Naive thymus-derived CD4-positive, alpha-beta T cell (primary cell): ENCODE measurements around the gene CLEC12A. TPM values are rescaled to one million over a fixed set of nuclear protein-coding genes. Genes with fewer than 3 reads are reported as not detected.

Experiments used
- ATAC-seq: fragments of 150-1000 bp; cut with Tn5 transposase; 2 replicates; pipeline ENCODE4 v1.10.0; 2021; ENCODE audit warnings: mild to moderate bottlenecking, moderate library complexity
- CTCF ChIA-PET: fragments of 350-600 bp; sonication (Branson Sonifier 250); formaldehyde crosslinking; loops from one replicate; lab custom pipeline; 2021; ENCODE audit warnings: antibody characterized with exemption; lab: Charles Lee
- POLR2A ChIA-PET: fragments of 350-600 bp; sonication (Branson Sonifier 250); formaldehyde crosslinking; loops from one replicate; lab custom pipeline; 2021; ENCODE audit warnings: antibody characterized with exemption, inconsistent platforms; lab: Charles Lee
- DNase-seq, 9 donors: peaks; one replicate each; pipeline versions ENCODE4 v3.0.0 to v3.0.0-alpha.2; 2020 to 2022; ENCODE audit warnings: mixed read lengths in 1 of 9
- H3K27ac ChIP-seq: one replicate; pipeline ENCODE4 v1.7.0; 2013; ENCODE audit warnings: mild to moderate bottlenecking, low read depth, low read length, moderate library complexity
- H3K27me3 ChIP-seq, 2 donors: one replicate each; pipeline ENCODE4 v1.7.0; 2013; ENCODE audit warnings: low read length in 2 of 2, mild to moderate bottlenecking in 2 of 2, moderate library complexity in 2 of 2; ENCODE audit not compliant: control insufficient read depth in 2 of 2, insufficient read depth in 2 of 2
- H3K36me3 ChIP-seq, 3 experiments: 1 replicate in 2 of 3; 2 replicates in 1 of 3; pipeline ENCODE4 v1.7.0; 2013; ENCODE audit warnings: low read length in 3 of 3, mild to moderate bottlenecking in 3 of 3, moderate library complexity in 1 of 3; ENCODE audit not compliant: insufficient read depth in 3 of 3, control insufficient read depth in 2 of 3
- H3K4me1 ChIP-seq, 2 donors: one replicate each; pipeline ENCODE4 v1.7.0; 2013; ENCODE audit warnings: low read length in 2 of 2, mild to moderate bottlenecking in 2 of 2, moderate library complexity in 1 of 2; ENCODE audit not compliant: control insufficient read depth in 2 of 2, insufficient read depth in 2 of 2
- H3K4me3 ChIP-seq: 2 replicates; pipeline ENCODE4 v1.7.0; 2013; ENCODE audit warnings: mild to moderate bottlenecking, low read length
- H3K9me3 ChIP-seq, 3 experiments: 1 replicate in 2 of 3; 2 replicates in 1 of 3; pipeline ENCODE4 v1.7.0; 2013; ENCODE audit warnings: low read length in 3 of 3; ENCODE audit not compliant: control insufficient read depth in 2 of 3
- H3K27ac Mint-ChIP-seq, 9 donors: one replicate each; pipeline ENCODE4 v1.8.0; 2020 to 2022; ENCODE audit warnings: mixed read lengths in 9 of 9, mild to moderate bottlenecking in 8 of 9, moderate library complexity in 5 of 9, inconsistent platforms in 2 of 9
- H3K27me3 Mint-ChIP-seq, 5 donors: one replicate each; pipeline ENCODE4 v1.8.0; 2021 to 2022; ENCODE audit warnings: mixed read lengths in 5 of 5, mild to moderate bottlenecking in 1 of 5
- H3K36me3 Mint-ChIP-seq, 5 donors: one replicate each; pipeline ENCODE4 v1.8.0; 2020 to 2022; ENCODE audit warnings: mixed read lengths in 5 of 5, mild to moderate bottlenecking in 3 of 5, inconsistent platforms in 1 of 5
- H3K4me1 Mint-ChIP-seq, 7 donors: one replicate each; pipeline ENCODE4 v1.8.0; 2020 to 2022; ENCODE audit warnings: mixed read lengths in 7 of 7, mild to moderate bottlenecking in 3 of 7, inconsistent platforms in 1 of 7
- H3K4me3 Mint-ChIP-seq, 10 donors: one replicate each; pipeline ENCODE4 v1.8.0; 2020 to 2022; ENCODE audit warnings: mild to moderate bottlenecking in 10 of 10, mixed read lengths in 10 of 10, moderate library complexity in 6 of 10, inconsistent platforms in 2 of 10
- H3K9me3 Mint-ChIP-seq, 11 donors: one replicate each; pipeline ENCODE4 v1.8.0; 2020 to 2022; ENCODE audit warnings: mixed read lengths in 11 of 11, mild to moderate bottlenecking in 4 of 11, inconsistent platforms in 1 of 11, moderate library complexity in 1 of 11
- intact Hi-C, 2 donors: fragments of 100-400 bp; cut with micrococcal nuclease; formaldehyde crosslinking; loops; one replicate each; pipeline ENCODE4 v1.15.1; 2023
- polyA plus RNA-seq, 2 donors: library from polyadenylated mRNA; unstranded; fragments of 300-500 nt; fragmentation: Illumina TruSeq; gene quantifications; one replicate each; pipeline ENCODE4 v1.2.3, GENCODE V29; 2021
- total RNA-seq, 6 experiments: library from RNA in 5 of 6; stranded (reverse) in 5 of 6; gene quantifications; 1 replicate in 5 of 6; 2 replicates in 1 of 6; pipeline ENCODE4 v1.2.3 and lab custom pipeline; 2021 to 2026

CLEC12A gene
- total and polyA plus RNA-seq, 7 experiments from 2014 or later = 0.31 to 47.8 (median 3.7) TPM; not detected in 3

- no peaks in the 10 kb centered on the region for H3K36me3 ChIP-seq
- H3K9me3 ChIP-seq = no peaks in the 10 kb centered on the region
- H3K4me3 ChIP-seq = no peak within 1 kb of the TSS
- ATAC-seq (no peak), DNase-seq (no peak)
- no peak within 1 kb of the TSS for H3K27ac Mint-ChIP-seq
- intact Hi-C loops = no loop called here
- H3K4me1 ChIP-seq = no peaks in the 10 kb centered on the region
- no peaks in the 10 kb centered on the region for H3K9me3 Mint-ChIP-seq
- peaks cover 0 to 37% (median 0%) of the 10 kb centered on the region in 5 donors for H3K27me3 Mint-ChIP-seq
- H3K27ac ChIP-seq = no peak within 1 kb of the TSS
- POLR2A ChIA-PET = interaction anchor here (0.9 kb wide), 1 partner anchor 119 kb away, joined by 4 read pairs; no protein-coding TSS in a partner anchor
- H3K4me1 Mint-ChIP-seq = peaks cover 0 to 5% (median 0%) of the 10 kb centered on the region in 7 donors
- peaks cover 0 to 4% (median 0%) of the 10 kb centered on the region in 5 donors for H3K36me3 Mint-ChIP-seq
- no peak within 1 kb of the TSS for H3K4me3 Mint-ChIP-seq
- no peaks in the 10 kb centered on the region for H3K27me3 ChIP-seq
- CTCF ChIA-PET = interaction anchor here (0.7 to 1.5 kb wide), 5 partner anchors 8 to 183 kb away, joined by 3 to 6 read pairs (median 3); no protein-coding TSS in a partner anchor
Observed at GRCh38 chr12:9932270-9932669, 38.9 kb upstream of the CLEC12A start, which contains the start of gene CLEC2A. Gene CLEC2A (minus strand): TSS chr12:9932370. CDS start chr12:9932329, 41 bp downstream.

GRCh38 chr12:9933958-9934357 lies 37.3 kb upstream of the CLEC12A start:
- POLR2A ChIA-PET = no interaction called here
- Mint-ChIP-seq H3K9me3 (no peaks in the 10 kb centered on the region), H3K4me1 (no peaks in the 10 kb centered on the region), H3K36me3 (peaks cover 0 to 4% (median 0%) of the 10 kb centered on the region in 5 donors), H3K4me3 (no peak overlapping the region), H3K27ac (no peak overlapping the region), H3K27me3 (peaks cover 0 to 27% (median 0%) of the 10 kb centered on the region in 5 donors)
- Histone ChIP-seq H3K4me3 (no peak overlapping the region), H3K9me3 (no peaks in the 10 kb centered on the region), H3K4me1 (no peaks in the 10 kb centered on the region), H3K27ac (no peak overlapping the region), H3K36me3 (no peaks in the 10 kb centered on the region), H3K27me3 (no peaks in the 10 kb centered on the region)
- DNase-seq (no peak), ATAC-seq (no peak)
- CTCF ChIA-PET = interaction anchor here (0.6 to 2.9 kb wide), 4 partner anchors 15 to 183 kb away, joined by 3 to 10 read pairs (median 4); no protein-coding TSS in a partner anchor
- intact Hi-C loops = no loop called here

GRCh38 chr12:9935026-9935425 lies 36.2 kb upstream of the CLEC12A start:
- H3K4me1 Mint-ChIP-seq = no peaks in the 10 kb centered on the region
- no peak overlapping the region for H3K27ac Mint-ChIP-seq
- ATAC-seq = no peak
- Histone ChIP-seq H3K4me3 (no peak overlapping the region), H3K4me1 (no peaks in the 10 kb centered on the region), H3K9me3 (no peaks in the 10 kb centered on the region), H3K36me3 (no peaks in the 10 kb centered on the region), H3K27ac (no peak overlapping the region), H3K27me3 (no peaks in the 10 kb centered on the region)
- H3K27me3 Mint-ChIP-seq = peaks cover 0 to 30% (median 0%) of the 10 kb centered on the region in 5 donors
- no peak overlapping the region for H3K4me3 Mint-ChIP-seq
- DNase-seq = no peak
- POLR2A ChIA-PET = no interaction called here
- CTCF ChIA-PET = interaction anchor here (1.3 to 2.9 kb wide), 2 partner anchors 121 to 184 kb away, joined by 3 to 10 read pairs; no protein-coding TSS in a partner anchor
- no peaks in the 10 kb centered on the region for H3K9me3 Mint-ChIP-seq
- intact Hi-C loops = no loop called here
- peaks cover 0 to 4% (median 0%) of the 10 kb centered on the region in 5 donors for H3K36me3 Mint-ChIP-seq

GRCh38 chr12:9936591-9936990 lies 34.6 kb upstream of the CLEC12A start:
- Histone ChIP-seq H3K27me3 (no peaks in the 10 kb centered on the region), H3K27ac (no peak overlapping the region), H3K4me3 (no peak overlapping the region), H3K4me1 (no peaks in the 10 kb centered on the region), H3K9me3 (no peaks in the 10 kb centered on the region), H3K36me3 (no peaks in the 10 kb centered on the region)
- intact Hi-C loops = no loop called here
- H3K4me1 Mint-ChIP-seq = peaks cover 0 to 9% (median 4%) of the 10 kb centered on the region in 7 donors
- H3K9me3 Mint-ChIP-seq = no peaks in the 10 kb centered on the region
- H3K27ac Mint-ChIP-seq = no peak overlapping the region
- H3K4me3 Mint-ChIP-seq = no peak overlapping the region
- ATAC-seq = no peak
- DNase-seq = no peak
- POLR2A ChIA-PET = no interaction called here
- CTCF ChIA-PET = interaction anchor here (0.9 to 2.9 kb wide), 2 partner anchors 186 to 203 kb away, joined by 3 to 10 read pairs; no protein-coding TSS in a partner anchor
- peaks cover 0 to 4% (median 0%) of the 10 kb centered on the region in 5 donors for H3K36me3 Mint-ChIP-seq
- peaks cover 0 to 33% (median 0%) of the 10 kb centered on the region in 5 donors for H3K27me3 Mint-ChIP-seq

GRCh38 chr12:9940375-9940774 lies 30.8 kb upstream of the CLEC12A start:
- Histone ChIP-seq H3K27me3 (no peaks in the 10 kb centered on the region), H3K36me3 (no peaks in the 10 kb centered on the region), H3K4me1 (no peaks in the 10 kb centered on the region), H3K27ac (no peak overlapping the region), H3K4me3 (no peak overlapping the region), H3K9me3 (no peaks in the 10 kb centered on the region)
- no peak for ATAC-seq
- Mint-ChIP-seq H3K36me3 (no peaks in the 10 kb centered on the region), H3K4me1 (peaks cover 7 to 27% (median 14%) of the 10 kb centered on the region in 7 donors), H3K4me3 (no peak overlapping the region), H3K27ac (peak overlapping the region in 2 of 9 donors; percentile 8 to 32), H3K9me3 (no peaks in the 10 kb centered on the region), H3K27me3 (peaks cover 0 to 34% (median 0%) of the 10 kb centered on the region in 5 donors)
- intact Hi-C loops = loop anchor here (1.0 to 10.0 kb wide), 8 partner anchors 69 to 674 kb away; partner anchors contain the start of gene MAGOHB (in 1 of the 2)
- DNase-seq = peak in 3 of 9 donors; percentile 20 to 36 (median 24)
- POLR2A ChIA-PET = no interaction called here
- CTCF ChIA-PET = interaction anchor here (0.8 to 2.2 kb wide), 15 partner anchors 9 to 205 kb away, joined by 3 to 14 read pairs (median 3); partner anchors contain the start of genes CLEC12B and CLEC2A

GRCh38 chr12:9941838-9942237 lies 29.4 kb upstream of the CLEC12A start:
- peak overlapping the region in 2 of 9 donors; percentile 32 to 53 for H3K27ac Mint-ChIP-seq
- ChIA-PET CTCF (interaction anchor here (0.7 to 0.9 kb wide), 3 partner anchors 68 to 193 kb away, joined by 3 to 5 read pairs (median 3); no protein-coding TSS in a partner anchor), POLR2A (interaction anchor here (0.6 to 1.2 kb wide), 2 partner anchors 19 to 124 kb away, joined by 3 read pairs; no protein-coding TSS in a partner anchor)
- Histone ChIP-seq H3K9me3 (no peaks in the 10 kb centered on the region), H3K36me3 (no peaks in the 10 kb centered on the region), H3K27me3 (no peaks in the 10 kb centered on the region), H3K4me1 (no peaks in the 10 kb centered on the region), H3K27ac (no peak overlapping the region), H3K4me3 (no peak overlapping the region)
- DNase-seq (no peak), ATAC-seq (no peak)
- H3K9me3 Mint-ChIP-seq = no peaks in the 10 kb centered on the region
- peaks cover 0 to 4% (median 0%) of the 10 kb centered on the region in 5 donors for H3K36me3 Mint-ChIP-seq
- H3K4me1 Mint-ChIP-seq = peaks cover 7 to 31% (median 22%) of the 10 kb centered on the region in 7 donors
- intact Hi-C loops = loop anchor here (2.0 to 10.0 kb wide), 6 partner anchors 130 to 673 kb away; partner anchors contain the start of genes GABARAPL1 (in 1 of the 2) and MAGOHB (in 1 of the 2)
- H3K27me3 Mint-ChIP-seq = peaks cover 0 to 34% (median 0%) of the 10 kb centered on the region in 5 donors
- peak overlapping the region in 1 of 10 donors; percentile 40 for H3K4me3 Mint-ChIP-seq
